H9 (cell line): Measurements from ENCODE around the gene ERF. TPM values are rescaled to one million over a fixed set of nuclear protein-coding genes. Genes with fewer than 3 reads are reported as not detected.

Source experiments
- DNase-seq: peaks from one replicate; pipeline ENCODE4 v3.0.0-alpha.2; 2017
- H2AFZ ChIP-seq: one replicate; pipeline ENCODE4 v1.6.1; 2013; ENCODE audit warnings: mild to moderate bottlenecking, low read length, control low read depth, moderate library complexity
- H2AK5ac ChIP-seq: 2 replicates; pipeline ENCODE4 v1.6.1; 2013; ENCODE audit warnings: low read length, control low read depth, mixed read lengths; ENCODE audit not compliant: insufficient read length
- H2BK120ac ChIP-seq: one replicate; pipeline ENCODE4 v1.6.1; 2013; ENCODE audit warnings: low read depth, mild to moderate bottlenecking, low read length, control low read depth, inconsistent platforms; ENCODE audit not compliant: poor library complexity, severe bottlenecking
- H2BK12ac ChIP-seq: 2 replicates; pipeline ENCODE4 v1.6.1; 2013; ENCODE audit warnings: low read length, control low read depth, mixed read lengths, low read depth; ENCODE audit not compliant: insufficient read length
- H2BK15ac ChIP-seq: 2 replicates; pipeline ENCODE4 v1.6.1; 2013; ENCODE audit warnings: low read depth, low read length, control low read depth
- H2BK20ac ChIP-seq: one replicate; pipeline ENCODE4 v1.6.1; 2013; ENCODE audit warnings: low read depth, mild to moderate bottlenecking, low read length, control low read depth, inconsistent platforms; ENCODE audit not compliant: poor library complexity, severe bottlenecking
- H2BK5ac ChIP-seq: 2 replicates; pipeline ENCODE4 v1.6.1; 2013; ENCODE audit warnings: low read length, control low read depth, mixed read lengths; ENCODE audit not compliant: insufficient read length
- H3K14ac ChIP-seq: 2 replicates; pipeline ENCODE4 v1.6.1; 2013; ENCODE audit warnings: low read length, control low read depth; ENCODE audit not compliant: insufficient read depth
- H3K18ac ChIP-seq: 2 replicates; pipeline ENCODE4 v1.6.1; 2013; ENCODE audit warnings: low read depth, mild to moderate bottlenecking, mixed read lengths, low read length, control low read depth; ENCODE audit not compliant: insufficient read length
- H3K23ac ChIP-seq: 2 replicates; pipeline ENCODE4 v1.6.1; 2013; ENCODE audit warnings: low read length, control low read depth, mixed read lengths, low read depth; ENCODE audit not compliant: insufficient read length
- H3K23me2 ChIP-seq: 2 replicates; pipeline ENCODE4 v1.6.1; 2013; ENCODE audit warnings: low read depth, mild to moderate bottlenecking, mixed read lengths, low read length, control low read depth; ENCODE audit not compliant: insufficient read length, poor library complexity, severe bottlenecking
- H3K27ac ChIP-seq: 2 replicates; pipeline ENCODE4 v1.5.1; 2013; ENCODE audit warnings: low read length, control low read depth, mixed read lengths, low read depth; ENCODE audit not compliant: insufficient read length
- H3K27me3 ChIP-seq: 2 replicates; pipeline ENCODE4 v1.6.1; 2013; ENCODE audit warnings: low read length, control low read depth, inconsistent platforms; ENCODE audit not compliant: insufficient read depth
- H3K4ac ChIP-seq: 2 replicates; pipeline ENCODE4 v1.6.1; 2013; ENCODE audit warnings: low read depth, mild to moderate bottlenecking, control low read depth, inconsistent platforms, low read length, moderate library complexity
- H3K4me1 ChIP-seq: 2 replicates; pipeline ENCODE4 v1.6.1; 2013; ENCODE audit warnings: low read length, control low read depth, inconsistent platforms; ENCODE audit not compliant: insufficient read depth
- H3K4me2 ChIP-seq: 2 replicates; pipeline ENCODE4 v1.6.1; 2013; ENCODE audit warnings: low read length, control low read depth, mixed read lengths; ENCODE audit not compliant: insufficient read length, insufficient read depth
- H3K56ac ChIP-seq: 2 replicates; pipeline ENCODE4 v1.6.1; 2013; ENCODE audit warnings: low read depth, mild to moderate bottlenecking, mixed read lengths, low read length, control low read depth; ENCODE audit not compliant: insufficient read length
- H3K79me1 ChIP-seq: 2 replicates; pipeline ENCODE4 v1.6.1; 2013; ENCODE audit warnings: low read depth, mild to moderate bottlenecking, moderate library complexity, low read length, control low read depth, inconsistent platforms; ENCODE audit not compliant: insufficient read depth, poor library complexity, severe bottlenecking
- H3K79me2 ChIP-seq: 2 replicates; pipeline ENCODE4 v1.6.1; 2013; ENCODE audit warnings: low read length, control low read depth, inconsistent platforms; ENCODE audit not compliant: insufficient read depth
- H3K9ac ChIP-seq: 2 replicates; pipeline ENCODE4 v1.6.1; 2013; ENCODE audit warnings: low read length, control low read depth, mixed read lengths; ENCODE audit not compliant: insufficient read length; ENCODE audit errors: extremely low read depth
- H3K9me3 ChIP-seq: one replicate; pipeline ENCODE4 v1.6.1; 2013; ENCODE audit warnings: low read depth, low read length, inconsistent platforms; ENCODE audit not compliant: control insufficient read depth
- H3T11ph ChIP-seq: one replicate; pipeline ENCODE4 v1.6.1; 2013; ENCODE audit warnings: mild to moderate bottlenecking, low read length, control low read depth, inconsistent platforms
- H4K20me1 ChIP-seq: one replicate; pipeline ENCODE4 v1.6.1; 2013; ENCODE audit not compliant: control insufficient read depth, insufficient read length, insufficient read depth
- H4K5ac ChIP-seq: 2 replicates; pipeline ENCODE4 v1.6.1; 2013; ENCODE audit warnings: low read depth, mild to moderate bottlenecking, mixed read lengths, low read length, control low read depth; ENCODE audit not compliant: insufficient read length
- H4K8ac ChIP-seq: replicated peaks from 2 replicates; pipeline ENCODE4 v1.6.1; 2013; ENCODE audit warnings: low read length, control low read depth, mixed read lengths, low read depth; ENCODE audit not compliant: insufficient read length
- H4K91ac ChIP-seq: 2 replicates; pipeline ENCODE4 v1.6.1; 2013; ENCODE audit warnings: low read depth, mild to moderate bottlenecking, moderate library complexity, mixed read lengths, low read length, control low read depth; ENCODE audit not compliant: insufficient read length
- H3K27ac Mint-ChIP-seq, 3 experiments: 2 replicates in 2 of 3; 3 replicates in 1 of 3; pipeline ENCODE4 v1.8.0; 2020 to 2021; ENCODE audit warnings: mixed read lengths in 3 of 3, mild to moderate bottlenecking in 1 of 3, moderate library complexity in 1 of 3
- H3K27me3 Mint-ChIP-seq: 2 replicates; pipeline ENCODE4 v1.8.0; 2021; ENCODE audit warnings: low read depth, mild to moderate bottlenecking, moderate library complexity, mixed read lengths
- H3K36me3 Mint-ChIP-seq, 3 experiments: 2 replicates in 2 of 3; 3 replicates in 1 of 3; pipeline ENCODE4 v1.8.0; 2020 to 2021; ENCODE audit warnings: low read depth in 3 of 3, mixed read lengths in 3 of 3; ENCODE audit not compliant: insufficient read depth in 1 of 3
- H3K4me1 Mint-ChIP-seq, 2 experiments: 2 replicates each; pipeline ENCODE4 v1.8.0; 2020; ENCODE audit warnings: mixed read lengths in 2 of 2
- H3K4me3 Mint-ChIP-seq, 2 experiments: 2 replicates in 1 of 2; 3 replicates in 1 of 2; pipeline ENCODE4 v1.8.0; 2020 to 2021; ENCODE audit warnings: mild to moderate bottlenecking in 2 of 2, mixed read lengths in 2 of 2, moderate library complexity in 1 of 2
- H3K9me3 Mint-ChIP-seq, 2 experiments: 2 replicates in 1 of 2; 3 replicates in 1 of 2; pipeline ENCODE4 v1.8.0; 2020; ENCODE audit warnings: mild to moderate bottlenecking in 2 of 2, mixed read lengths in 2 of 2, moderate library complexity in 1 of 2
- CTCF ChIP-seq: fragments of 200-600 bp; sonication (generic); conservative IDR thresholded peaks from 3 replicates; pipeline ENCODE4 v1.8.0; 2021; ENCODE audit warnings: antibody characterized with exemption, mild to moderate bottlenecking
- WGBS: extraction: QIAGEN DNeasy Blood & Tissue Kit; methylation state at CpG from one replicate; pipeline ENCODE4 v1.1.7; 2013; ENCODE audit warnings: missing lambda C conversion rate, low lambda C conversion rate, mixed read lengths; ENCODE audit not compliant: insufficient read length; ENCODE audit errors: extremely low coverage; 5-methylcytosine and 5-hydroxymethylcytosine counted together
- total RNA-seq: library from RNA; stranded (reverse); gene quantifications from 2 replicates; pipeline ENCODE4 v1.2.1, GENCODE V29; 2021

The ERF gene
- total RNA-seq, 1 experiment from 2014 or later: 126 TPM

- Histone ChIP-seq H4K8ac (no peak overlapping the region), H2BK12ac (no peak overlapping the region), H3K23me2 (peaks cover 1% of the 10 kb centered on the region), H3K79me1 (peaks cover 11% of the 10 kb centered on the region), H2BK120ac (no peak overlapping the region), H3K27ac (no peak overlapping the region), H3K18ac (no peak overlapping the region), H2BK15ac (no peak overlapping the region), H3K4me2 (no peak overlapping the region), H3K79me2 (no peaks in the 10 kb centered on the region), H3T11ph (no peak overlapping the region), H3K56ac (no peak overlapping the region), H2BK20ac (no peak overlapping the region), H4K20me1 (no peaks in the 10 kb centered on the region), H3K23ac (no peak overlapping the region), H4K5ac (no peak overlapping the region), H2AFZ (no peak overlapping the region), H2AK5ac (no peak overlapping the region), H3K9me3 (no peaks in the 10 kb centered on the region), H3K9ac (no peak overlapping the region), H3K14ac (no peak overlapping the region; the same call in 1 of the 2 replicates), H4K91ac (no peak overlapping the region), H2BK5ac (no peak overlapping the region), H3K4me1 (no peaks in the 10 kb centered on the region), H3K4ac (no peak overlapping the region), H3K27me3 (no peaks in the 10 kb centered on the region)
- WGBS: no CpG with 5 or more reads among the region's 13 CpGs
- Mint-ChIP-seq H3K9me3 (no peaks in the 10 kb centered on the region), H3K27me3 (no peaks in the 10 kb centered on the region), H3K27ac (0 out of 7 replicates have a peak overlapping the region, but pooled peaks of 1 of the 3 experiments have one; percentile 10), H3K4me1 (peaks cover 10 to 41% of the 10 kb centered on the region in 2 experiments), H3K4me3 (no peak overlapping the region), H3K36me3 (peaks cover 19 to 69% (median 63%) of the 10 kb centered on the region in 3 experiments; a peak in 6 of 7 replicates)
- no peak; the same call in 2 of the 3 replicates for TF ChIP-seq CTCF
- no peak for DNase-seq
Measured at GRCh38 chr19:42290136-42290522, 35.2 kb upstream of the ERF start.
